ENCODE results near the gene RAPGEFL1. TPM values are rescaled to one million over a fixed set of nuclear protein-coding genes. Genes with fewer than 3 reads are reported as not detected.

The RAPGEFL1 gene
- total RNA-seq, 5 donors from 2014 or later (not counting 1 experiment from before 2014, with no cell fraction given), result 4.6 to 10.0 (median 6.2) TPM

Other genes starting within 250 kb of the RAPGEFL1 start
- 100 to 1,000 TPM in 4 of 5 donors, 10 to 100 TPM in 1; 88.3 to 164 (median 124) TPM for gene ORMDL3, start 249.9 kb upstream of the RAPGEFL1 start, total RNA-seq
- gene LRRC3C, start 249.7 kb upstream of the RAPGEFL1 start, total RNA-seq, result not detected
- 1 to 10 TPM in 4 of 5 donors, under 1 TPM in 1; 0.86 to 7.6 (median 3.4) TPM for gene GSDMA, start 214.5 kb upstream of the RAPGEFL1 start, total RNA-seq
- gene PSMD3, start 196.7 kb upstream of the RAPGEFL1 start, total RNA-seq, result 10 to 100 TPM; 60.8 to 69.0 (median 63.5) TPM
- gene CSF3, start 162.0 kb upstream of the RAPGEFL1 start, total RNA-seq, result not detected
- gene MED24, start 123.1 kb upstream of the RAPGEFL1 start, total RNA-seq, result 100 to 1,000 TPM in 1 of 5 donors, 10 to 100 TPM in 4; 75.9 to 104 (median 87.0) TPM
- gene THRA, start 114.5 kb upstream of the RAPGEFL1 start, total RNA-seq, result 10 to 100 TPM; 30.4 to 54.0 (median 48.9) TPM
- 10 to 100 TPM; 11.5 to 33.6 (median 21.9) TPM for gene NR1D1, start 76.9 kb upstream of the RAPGEFL1 start, total RNA-seq
- gene MSL1, start 55.5 kb upstream of the RAPGEFL1 start, total RNA-seq, result 100 to 1,000 TPM; 106 to 136 (median 115) TPM
- gene CASC3, start 36.9 kb upstream of the RAPGEFL1 start, total RNA-seq, result 100 to 1,000 TPM; 116 to 161 (median 126) TPM
- gene WIPF2, start 41.8 kb downstream of the RAPGEFL1 start, total RNA-seq, result 10 to 100 TPM; 23.1 to 42.1 (median 32.1) TPM
- gene CDC6, start 110.4 kb downstream of the RAPGEFL1 start, total RNA-seq, result 1 to 10 TPM; 1.3 to 3.2 (median 2.1) TPM
- 10 to 100 TPM; 46.8 to 90.7 (median 69.1) TPM for gene RARA, start 131.7 kb downstream of the RAPGEFL1 start, total RNA-seq
- not detected for gene GJD3, start 187.3 kb downstream of the RAPGEFL1 start, total RNA-seq
- gene TOP2A, start 240.4 kb downstream of the RAPGEFL1 start, total RNA-seq, result 1 to 10 TPM; 2.3 to 4.2 (median 2.7) TPM